ENCODE results near the gene MMP25.

DNA sequence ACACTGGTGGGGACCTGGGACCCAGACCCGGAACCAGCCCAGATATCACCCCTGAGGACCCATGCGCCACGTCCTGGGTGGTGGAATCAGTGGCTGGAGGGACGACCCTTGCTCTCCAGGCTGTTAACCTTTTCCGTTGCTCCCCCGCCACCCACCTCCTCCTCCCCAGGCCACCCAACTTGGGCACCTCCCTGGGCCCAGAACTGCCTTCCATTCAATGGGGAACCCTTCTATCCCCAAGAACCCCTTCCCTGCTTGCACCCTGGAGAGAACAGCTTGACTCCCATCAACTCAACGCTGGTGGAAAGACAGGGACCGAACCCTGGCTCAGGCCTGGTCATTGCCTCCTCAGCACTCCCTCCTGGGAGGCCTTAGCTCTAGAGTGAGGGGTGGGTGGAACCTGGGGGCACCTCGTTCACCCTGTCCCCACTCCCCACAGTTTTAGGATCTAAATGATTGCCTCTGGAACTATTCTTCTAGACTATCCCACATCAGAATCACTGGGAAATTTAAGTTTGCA is 13.4 kb downstream of the MMP25 start:
- TF ChIP-seq CTCF (IDR thresholded peaks at IDR 0.05), result no peak
- TF ChIP-seq EP300 (IDR thresholded peaks at IDR 0.05), result no peak
- no peak for TF ChIP-seq POLR2AphosphoS5 (IDR thresholded peaks at IDR 0.05)
- no peak for TF ChIP-seq POLR2A (IDR thresholded peaks at IDR 0.05)
